ENCODE measurements around the gene EXO1. TPM values are rescaled to one million over a fixed set of nuclear protein-coding genes. Genes with fewer than 3 reads are reported as not detected.
"Not testable (repeated sequence)": the region's sequence is repeated elsewhere in the genome, so short reads cannot be mapped to it uniquely, and the experiment has no call there.

Gene EXO1
- total RNA-seq (1 to 10 TPM; 4.0 to 5.6 TPM), polyA plus RNA-seq (ENCODE audit: insufficient read length in 6 of 6) (10 to 100 TPM in 4 of 6 donors, 1 to 10 TPM in 2; 9.2 to 16.2 (median 13.4) TPM)
- long read RNA-seq, donor 1: 0 reads
- long read RNA-seq, donor 2: 0 reads
- long read RNA-seq, donor 3: 0 reads
- long read RNA-seq, donor 4: 0 reads
- long read RNA-seq, donor 5, partial matches to known transcripts: 0 of 1 reads
- long read RNA-seq, donor 5, other reads (novel, unspliced or antisense): 0 of 1 reads
- long read RNA-seq, donor 6: 0 reads
- long read RNA-seq, donor 7: 0 reads
- long read RNA-seq, donor 8: 0 reads
- long read RNA-seq, donor 9: 0 reads
- long read RNA-seq, donor 10: 0 reads
- long read RNA-seq, donor 11: 0 reads
- long read RNA-seq, donor 12: 0 reads

GRCh38 chr1:241847796-241848685 lies at the start of gene EXO1:
EXO1 (plus strand) TSS chr1:241848204; CDS start chr1:241850426, 2,222 bp downstream.
- TF ChIP-seq CTCF (IDR thresholded peaks at IDR 0.05): peak in 1 of 2 donors; percentile 24
- Histone ChIP-seq H3K27me3 (no peaks in the 10 kb centered on the region), H3K27ac (peak within 1 kb of the TSS; percentile 99), H3K4me3 (peak within 1 kb of the TSS; percentile 51 to 74), H3K4me1 (peaks cover 8 to 15% of the 10 kb centered on the region in 2 donors), H3K36me3 (no peaks in the 10 kb centered on the region), H3K9me3 (no peaks in the 10 kb centered on the region)
- intact Hi-C loops (cut with DNase I): no loop called here
- ATAC-seq: peak; percentile 99
- peak; percentile 93 to 96 (median 94) for DNase-seq

- intact Hi-C loops (cut with DNase I): no loop called here
- Histone ChIP-seq H3K9me3 (no peaks in the 10 kb centered on the region), H3K4me3 (no peak overlapping the region), H3K36me3 (no peaks in the 10 kb centered on the region), H3K4me1 (no peaks in the 10 kb centered on the region), H3K27me3 (no peaks in the 10 kb centered on the region), H3K27ac (no peak overlapping the region)
- no peak for DNase-seq
- no peak for ATAC-seq
- TF ChIP-seq CTCF (IDR thresholded peaks at IDR 0.05): no peak
Observed at GRCh38 chr1:241799416-241799815, 48.6 kb upstream of the EXO1 start.

GRCh38 chr1:241800640-241801039 lies 47.4 kb upstream of the EXO1 start:
- H3K4me3 ChIP-seq: no peak overlapping the region
- no peak overlapping the region for H3K27ac ChIP-seq
- no peaks in the 10 kb centered on the region for H3K9me3 ChIP-seq
- intact Hi-C loops (cut with DNase I): no loop called here
- DNase-seq (no peak), ATAC-seq (peak; percentile 55)
- no peaks in the 10 kb centered on the region for H3K27me3 ChIP-seq
- no peaks in the 10 kb centered on the region for H3K4me1 ChIP-seq
- no peak for TF ChIP-seq CTCF (IDR thresholded peaks at IDR 0.05)
- no peaks in the 10 kb centered on the region for H3K36me3 ChIP-seq

GRCh38 chr1:241802863-241803262 lies 45.1 kb upstream of the EXO1 start:
- H3K4me3 ChIP-seq: no peak overlapping the region
- ATAC-seq (peak; percentile 10), DNase-seq (no peak)
- TF ChIP-seq CTCF (IDR thresholded peaks at IDR 0.05): no peak
- H3K36me3 ChIP-seq: no peaks in the 10 kb centered on the region
- H3K27me3 ChIP-seq: no peaks in the 10 kb centered on the region
- no peak overlapping the region for H3K27ac ChIP-seq
- H3K9me3 ChIP-seq: no peaks in the 10 kb centered on the region
- intact Hi-C loops (cut with DNase I): no loop called here
- H3K4me1 ChIP-seq: no peaks in the 10 kb centered on the region

- H3K27me3 ChIP-seq; ATAC-seq; H3K4me1 ChIP-seq; intact Hi-C loops (cut with DNase I); DNase-seq; H3K27ac ChIP-seq; H3K36me3 ChIP-seq; H3K4me3 ChIP-seq; H3K9me3 ChIP-seq: not testable (repeated sequence)
Observed at GRCh38 chr1:241804706-241805105, 43.3 kb upstream of the EXO1 start.
